HepG2 (cell line): Measurements from ENCODE around the gene HOXD4. TPM values are rescaled to one million over a fixed set of nuclear protein-coding genes. Genes with fewer than 3 reads are reported as not detected.
A peak's percentile ranks its signal among the peaks of the same experiment; 100 is the strongest.

Experiments used
- ATAC-seq: fragments of 200-7000 bp; cut with Tn5 transposase; 3 replicates; pipeline ENCODE4 v1.9.1; 2020; ENCODE audit warnings: mild to moderate bottlenecking, moderate library complexity
- BruUV-seq: library from RNA; stranded (reverse); fragments of 400-500 nt; replicated peaks from 2 replicates; lab custom pipeline; 2021; lab: Mats Ljungman, UMichigan
- CTCF ChIA-PET: fragments of 300-600 bp; formaldehyde crosslinking; extraction: SDS; loops from one replicate; lab custom pipeline; 2021; ENCODE audit warnings: low total read pairs, inconsistent platforms, low intra/inter-chr PET ratio; lab: Yijun Ruan, JAX
- POLR2A ChIA-PET: fragments of 350-600 bp; sonication (Branson Sonifier 250); formaldehyde crosslinking; loops from one replicate; lab custom pipeline; 2020; ENCODE audit warnings: antibody characterized with exemption, inconsistent platforms; lab: Yijun Ruan, JAX
- DNase-seq: peaks from one replicate; pipeline ENCODE4 v3.0.0-alpha.2; 2015; ENCODE audit warnings: low spot score
- FAIRE-seq: peaks from 3 replicates; lab custom pipeline; 2011; peaks lifted over from hg19 to GRCh38; lab: Jason Lieb, UNC
- H2AFZ ChIP-seq: one replicate; pipeline ENCODE4 v1.6.1; 2011; ENCODE audit warnings: low read length, inconsistent platforms
- H3K27ac ChIP-seq: fragments of 300-600 bp; 3 replicates; pipeline ENCODE4 v1.8.0; 2011; ENCODE audit warnings: mixed run types, mild to moderate bottlenecking, mixed read lengths, low read length, inconsistent platforms; ENCODE audit not compliant: insufficient read depth; ENCODE audit errors: extremely low read length
- H3K27me3 ChIP-seq, 2 experiments: fragments of 200-600 bp in 1 of 2; 2 replicates in 1 of 2; 3 replicates in 1 of 2; pipeline versions ENCODE4 v1.6.0 to v1.8.0; 2011; ENCODE audit warnings: low read length in 2 of 2, mild to moderate bottlenecking in 2 of 2, moderate library complexity in 2 of 2, inconsistent platforms in 1 of 2; ENCODE audit not compliant: insufficient read depth in 2 of 2, control insufficient read depth in 1 of 2
- H3K36me3 ChIP-seq, 2 experiments: fragments of 200-600 bp in 1 of 2; replicated peaks in 1 of 2; 2 replicates in 1 of 2; 3 replicates in 1 of 2; pipeline versions ENCODE4 v1.5.1 to v1.8.0; 2011; ENCODE audit warnings: low read length in 2 of 2, inconsistent platforms in 1 of 2; ENCODE audit not compliant: insufficient read depth in 2 of 2, control insufficient read depth in 1 of 2
- H3K4me1 ChIP-seq: 2 replicates; pipeline ENCODE4 v1.5.1; 2012; ENCODE audit warnings: low read length, inconsistent platforms; ENCODE audit not compliant: insufficient read depth
- H3K4me2 ChIP-seq: 2 replicates; pipeline ENCODE4 v1.6.0; 2011; ENCODE audit warnings: low read depth, low read length, inconsistent platforms
- H3K4me3 ChIP-seq, 3 experiments: fragments of 200-600 bp in 1 of 3; sonication (generic), shearing (Covaris generic) in 1 of 3; replicated peaks in 1 of 3; 2 replicates each; pipeline ENCODE4 v1.5.1; 2011 to 2016; ENCODE audit warnings: low read length in 3 of 3, inconsistent platforms in 2 of 3, low read depth in 2 of 3, mild to moderate bottlenecking in 2 of 3, control low read depth in 1 of 3, mixed read lengths in 1 of 3; ENCODE audit not compliant: insufficient read depth in 1 of 3
- H3K79me2 ChIP-seq: one replicate; pipeline ENCODE4 v1.6.1; 2011; ENCODE audit warnings: low read length, inconsistent platforms; ENCODE audit not compliant: insufficient read depth
- H3K9ac ChIP-seq: 2 replicates; pipeline ENCODE4 v1.6.0; 2011; ENCODE audit warnings: mild to moderate bottlenecking, low read depth, low read length, inconsistent platforms; ENCODE audit not compliant: insufficient read depth
- H3K9me3 ChIP-seq: 2 replicates; pipeline ENCODE4 v1.5.1; 2012; ENCODE audit warnings: mild to moderate bottlenecking, low read length
- H4K20me1 ChIP-seq: 2 replicates; pipeline ENCODE4 v1.6.0; 2011; ENCODE audit warnings: inconsistent platforms, mild to moderate bottlenecking, low read length, moderate library complexity; ENCODE audit not compliant: insufficient read depth
- CBX5 ChIP-seq: sonication (generic); formaldehyde crosslinking; IDR thresholded peaks from 2 replicates; pipeline ENCODE4 v1.4.0; 2020; ENCODE audit warnings: missing genetic modification reagents, borderline replicate concordance
- GABPA ChIP-seq, 2 experiments: IDR thresholded peaks; 2 replicates each; pipeline ENCODE4 v1.6.1; 2011 to 2016; ENCODE audit warnings: low read depth in 2 of 2, low read length in 1 of 2, missing biosample characterization in 1 of 2, missing genetic modification characterization in 1 of 2
- HNF4A ChIP-seq: sonication (generic); formaldehyde crosslinking; IDR thresholded peaks from 2 replicates; pipeline ENCODE4 v1.4.0; 2020; ENCODE audit warnings: missing genetic modification reagents
- HOXA7 ChIP-seq: sonication (generic); formaldehyde crosslinking; IDR thresholded peaks from 2 replicates; pipeline ENCODE4 v1.8.1; 2022; ENCODE audit warnings: mild to moderate bottlenecking, missing genetic modification reagents, moderate library complexity
- KLF11 ChIP-seq: IDR thresholded peaks from 2 replicates; pipeline ENCODE4 v1.6.1; 2016; ENCODE audit warnings: missing compliant biosample characterization
- MTF2 ChIP-seq: sonication (generic); formaldehyde crosslinking; IDR thresholded peaks from 2 replicates; pipeline ENCODE4 v1.5.0; 2020; ENCODE audit warnings: missing genetic modification reagents, borderline replicate concordance
- SAP130 ChIP-seq: IDR thresholded peaks from 2 replicates; pipeline ENCODE4 v1.6.1; 2016; ENCODE audit warnings: low read depth
- SMARCE1 ChIP-seq: fragments of 450-650 bp; IDR thresholded peaks from 2 replicates; pipeline ENCODE4 v1.6.1; 2017; ENCODE audit warnings: borderline replicate concordance
- SP5 ChIP-seq: IDR thresholded peaks from 2 replicates; pipeline ENCODE4 v1.6.1; 2016; ENCODE audit warnings: low read depth, borderline replicate concordance
- ZEB1 ChIP-seq: IDR thresholded peaks from 2 replicates; pipeline ENCODE4 v1.6.1; 2012; ENCODE audit warnings: mild to moderate bottlenecking, low read depth, inconsistent platforms; ENCODE audit not compliant: insufficient replicate concordance
- ZFP1 ChIP-seq: IDR thresholded peaks from 2 replicates; pipeline ENCODE4 v1.6.1; 2016
- ZNF224 ChIP-seq: sonication (generic); formaldehyde crosslinking; IDR thresholded peaks from 2 replicates; pipeline ENCODE4 v1.5.0; 2020; ENCODE audit warnings: mild to moderate bottlenecking, missing genetic modification reagents
- WGBS: methylation state at CpG from one replicate; pipeline ENCODE4 v1.1.6; 2017; ENCODE audit warnings: low lambda C conversion rate; 5-methylcytosine and 5-hydroxymethylcytosine counted together
- in situ Hi-C: cut with HindIII; loops from 2 replicates; pipeline ENCODE4 v1.10.0; 2017; ENCODE audit warnings: low pct_unique_long_range_greater_than_20kb; ENCODE audit not compliant: extremely low pct_ligation_motif_present
- intact Hi-C: fragments of 100-400 bp; cut with micrococcal nuclease; formaldehyde crosslinking; loops from one replicate; pipeline ENCODE4 v1.10.0; 2022; ENCODE audit not compliant: unreplicated experiment
- polyA plus RNA-seq, 8 experiments: library from polyadenylated mRNA; depleted of rRNA in 3 of 8; stranded (reverse) in 7 of 8; unstranded in 1 of 8; fragments of >200 nt; fragmentation: Illumina TruSeq in 4 of 8; extraction: Trizol in 4 of 8; gene quantifications; 2 replicates each; pipeline versions ENCODE4 v1.2.1 to v1.2.3, GENCODE V29; 2011 to 2016; ENCODE audit warnings: low read depth in 4 of 8, missing spikeins in 1 of 8, mixed read lengths in 1 of 8; ENCODE audit not compliant: insufficient read depth in 1 of 8
- total RNA-seq, 5 experiments: library from RNA; depleted of rRNA; stranded (reverse); fragments of >200 nt; fragmentation: Illumina TruSeq; extraction: Trizol; gene quantifications; 2 replicates each; pipeline ENCODE4 v1.2.3, GENCODE V29; 2016; ENCODE audit warnings: low read depth in 1 of 5
- TF ChIP-seq, protein P1 (sequence below): sonication (generic); formaldehyde crosslinking; IDR thresholded peaks from 2 replicates; pipeline ENCODE4 v1.9.0; 2022; ENCODE audit warnings: missing genetic modification reagents, mild to moderate bottlenecking, borderline replicate concordance
- TF ChIP-seq, protein P2 (sequence below): sonication (generic); formaldehyde crosslinking; IDR thresholded peaks from 2 replicates; pipeline ENCODE4 v1.8.1; 2023; ENCODE audit warnings: mild to moderate bottlenecking, inconsistent platforms, moderate library complexity, missing genetic modification reagents, borderline replicate concordance

Gene HOXD4
- total and polyA plus RNA-seq, 2 of the 13 experiments (the other 11 are each of a cell fraction or from before 2014, with no cell fraction given): not detected

DNA sequence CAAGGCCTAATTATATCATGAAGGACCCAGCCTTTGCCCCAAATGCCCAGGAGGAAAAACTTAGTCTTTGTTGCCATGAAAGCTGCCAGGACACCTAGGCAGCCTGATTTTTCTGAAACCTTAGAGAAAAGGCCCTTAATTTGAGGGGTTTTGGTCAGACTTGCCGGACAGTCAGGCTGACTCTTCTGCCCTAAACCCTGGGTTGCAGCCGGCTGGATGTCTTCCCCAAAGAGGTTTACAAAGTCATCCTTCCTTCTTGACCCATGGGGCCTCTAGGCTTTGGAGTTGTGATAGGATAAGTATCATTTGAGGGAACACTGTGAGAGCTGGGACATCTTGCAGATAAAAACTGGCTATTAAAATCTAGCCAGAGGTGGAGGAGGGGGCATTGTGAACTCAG lies 34.7 kb downstream of the HOXD4 start:
- BruUV-seq: no TSS peak
- Histone ChIP-seq H4K20me1 (peaks cover 4% of the 10 kb centered on the region; the same call in 1 of the 2 replicates), H3K27me3 (peaks cover 0 to 4% of the 10 kb centered on the region in 2 experiments; a peak in 1 of 5 replicates), H3K36me3 (0 out of 5 replicates have a peak, but pooled peaks cover 0 to 8% of the 10 kb centered on the region in 2 experiments), H3K79me2 (peaks cover 35% of the 10 kb centered on the region), H3K27ac (peak overlapping the region; percentile 53), H3K9me3 (no peaks in the 10 kb centered on the region), H3K4me1 (peaks cover 79% of the 10 kb centered on the region), H3K4me3 (no peak overlapping the region; a peak in 2 of 6 replicates), H2AFZ (no peak overlapping the region), H3K4me2 (peak overlapping the region; percentile 56), H3K9ac (peak overlapping the region; percentile 23)
- POLR2A ChIA-PET: interaction anchor here (3.4 kb wide), 1 partner anchor 11 kb away, joined by 21 read pairs; no protein-coding TSS in a partner anchor
- ATAC-seq: no peak
- in situ Hi-C loops: no loop called here
- TF ChIP-seq, protein P1, sequence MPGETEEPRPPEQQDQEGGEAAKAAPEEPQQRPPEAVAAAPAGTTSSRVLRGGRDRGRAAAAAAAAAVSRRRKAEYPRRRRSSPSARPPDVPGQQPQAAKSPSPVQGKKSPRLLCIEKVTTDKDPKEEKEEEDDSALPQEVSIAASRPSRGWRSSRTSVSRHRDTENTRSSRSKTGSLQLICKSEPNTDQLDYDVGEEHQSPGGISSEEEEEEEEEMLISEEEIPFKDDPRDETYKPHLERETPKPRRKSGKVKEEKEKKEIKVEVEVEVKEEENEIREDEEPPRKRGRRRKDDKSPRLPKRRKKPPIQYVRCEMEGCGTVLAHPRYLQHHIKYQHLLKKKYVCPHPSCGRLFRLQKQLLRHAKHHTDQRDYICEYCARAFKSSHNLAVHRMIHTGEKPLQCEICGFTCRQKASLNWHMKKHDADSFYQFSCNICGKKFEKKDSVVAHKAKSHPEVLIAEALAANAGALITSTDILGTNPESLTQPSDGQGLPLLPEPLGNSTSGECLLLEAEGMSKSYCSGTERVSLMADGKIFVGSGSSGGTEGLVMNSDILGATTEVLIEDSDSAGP (CRISPR knock-in tag): no peak
- no peak for FAIRE-seq
- CTCF ChIA-PET: no interaction called here
- no peak for DNase-seq
- intact Hi-C loops: loop anchor here (5.0 kb wide), 1 partner anchor 81 kb away; the partner anchor contains the start of gene MTX2
- WGBS: 88% methylated on average over 2 of the region's 2 CpGs

DNA sequence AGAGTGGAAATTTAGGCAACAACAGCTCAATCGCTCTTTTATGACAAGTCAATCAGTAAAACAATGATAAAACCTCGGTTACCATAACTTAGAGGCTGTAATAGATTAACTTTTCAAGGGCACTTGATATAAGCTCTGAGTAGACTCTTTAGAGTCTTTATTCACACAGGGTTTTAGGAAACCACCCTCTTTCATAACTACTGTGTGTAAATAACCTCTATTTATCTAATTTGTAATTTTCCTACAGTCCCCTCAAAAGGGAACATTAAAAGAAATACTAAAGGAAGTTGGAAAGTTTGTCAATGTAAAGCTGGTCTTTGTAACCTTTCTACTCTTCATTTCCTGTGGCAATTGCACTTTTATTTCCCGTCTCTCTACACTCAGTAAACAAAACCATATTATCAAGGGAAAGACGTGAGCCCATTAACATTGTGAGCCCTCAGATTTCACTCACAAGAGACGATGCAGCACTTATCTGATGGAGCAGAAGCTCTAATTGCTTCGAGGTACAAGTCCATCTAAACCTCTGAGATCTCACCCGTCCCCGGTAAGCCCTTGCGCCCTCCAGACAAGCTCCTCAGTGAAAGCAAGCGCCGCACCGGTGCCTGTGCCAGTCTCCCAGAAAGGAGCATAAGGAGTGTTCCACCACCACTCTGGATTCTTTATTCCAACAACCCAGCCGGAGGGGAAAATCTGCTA lies 36.0 kb downstream of the HOXD4 start:
- peak overlapping the region; percentile 85 for H3K27ac ChIP-seq
- in situ Hi-C loops (no loop called here), intact Hi-C loops (loop anchor here (5.0 kb wide), 1 partner anchor 80 kb away; the partner anchor contains the start of gene MTX2)
- H3K9me3 ChIP-seq: no peaks in the 10 kb centered on the region
- H2AFZ ChIP-seq: peak overlapping the region; percentile 38
- ChIA-PET CTCF (no interaction called here), POLR2A (interaction anchor here (0.6 to 3.4 kb wide), 10 partner anchors 9 to 1150 kb away, joined by 3 to 21 read pairs (median 4); partner anchors contain the start of genes HNRNPA3 and MTX2)
- peak overlapping the region; percentile 59 to 72 (median 68) for H3K4me3 ChIP-seq
- 0 out of 5 replicates have a peak, but pooled peaks cover 0 to 4% of the 10 kb centered on the region in 2 experiments for H3K36me3 ChIP-seq
- FAIRE-seq (no peak), DNase-seq (peak; percentile 96), ATAC-seq (peak; percentile 63)
- peak overlapping the region; percentile 78 for H3K9ac ChIP-seq
- WGBS: 3% methylated on average over 13 of the region's 13 CpGs
- peaks cover 91% of the 10 kb centered on the region for H3K4me1 ChIP-seq
- BruUV-seq: TSS peak; percentile 73
- H3K27me3 ChIP-seq: peaks cover 0 to 4% of the 10 kb centered on the region in 2 experiments; a peak in 1 of 5 replicates
- peaks cover 34% of the 10 kb centered on the region for H3K79me2 ChIP-seq
- peak overlapping the region; percentile 89 for H3K4me2 ChIP-seq
- no peaks in the 10 kb centered on the region for H4K20me1 ChIP-seq
- TF ChIP-seq SMARCE1 (no peak), ZEB1 (no peak), MTF2 (CRISPR knock-in tag) (no peak), SP5 (CRISPR knock-in tag) (0 out of 2 replicates have a peak, but pooled peaks have one; percentile 4), HNF4A (CRISPR knock-in tag) (peak; percentile 24; the same call in 1 of the 2 replicates), CBX5 (CRISPR knock-in tag) (no peak), ZFP1 (0 out of 2 replicates have a peak, but pooled peaks have one; percentile 35), SAP130 (peak; percentile 63), HOXA7 (CRISPR knock-in tag) (no peak), ZNF224 (CRISPR knock-in tag) (no peak), KLF11 (CRISPR knock-in tag) (no peak), GABPA (IDR thresholded peaks at IDR 0.05; ENCODE audit: low read depth, low read length) (no peak), GABPA (CRISPR knock-in tag; IDR thresholded peaks at IDR 0.05; ENCODE audit: low read depth) (no peak)
- TF ChIP-seq, protein P2, sequence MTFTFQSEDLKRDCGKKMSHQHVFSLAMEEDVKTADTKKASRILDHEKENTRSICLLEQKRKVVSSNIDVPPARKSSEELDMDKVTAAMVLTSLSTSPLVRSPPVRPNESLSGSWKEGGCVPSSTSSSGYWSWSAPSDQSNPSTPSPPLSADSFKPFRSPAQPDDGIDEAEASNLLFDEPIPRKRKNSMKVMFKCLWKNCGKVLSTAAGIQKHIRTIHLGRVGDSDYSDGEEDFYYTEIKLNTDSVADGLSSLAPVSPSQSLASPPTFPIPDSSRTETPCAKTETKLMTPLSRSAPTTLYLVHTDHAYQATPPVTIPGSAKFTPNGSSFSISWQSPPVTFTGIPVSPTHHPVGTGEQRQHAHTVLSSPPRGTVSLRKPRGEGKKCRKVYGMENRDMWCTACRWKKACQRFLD (CRISPR knock-in tag): no peak
